ENCODE results near the gene JPT1.

Gene JPT1

DNA sequence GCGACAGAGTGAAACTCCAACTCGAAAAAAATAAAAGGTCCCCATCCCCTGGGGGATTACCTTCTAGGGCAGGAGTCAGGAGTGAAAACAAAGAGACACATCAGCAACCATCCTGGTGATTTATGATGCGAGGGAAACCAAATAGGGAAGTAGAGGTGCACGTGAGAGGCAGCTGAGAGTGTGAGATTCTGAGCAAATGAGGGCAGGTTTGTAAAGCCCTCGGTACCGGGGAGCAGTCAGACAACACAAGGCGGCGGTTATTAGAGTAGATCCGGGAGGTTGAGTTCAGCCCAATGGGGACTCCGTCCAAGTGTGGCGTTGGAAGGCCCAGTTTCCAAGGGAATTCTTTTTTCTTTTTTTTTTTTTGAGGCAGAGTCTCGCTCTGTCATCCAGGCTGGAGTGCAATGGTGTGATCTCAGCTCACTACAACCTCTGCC is 51.9 kb downstream of the JPT1 start:
- DNase-seq: no peak

DNA sequence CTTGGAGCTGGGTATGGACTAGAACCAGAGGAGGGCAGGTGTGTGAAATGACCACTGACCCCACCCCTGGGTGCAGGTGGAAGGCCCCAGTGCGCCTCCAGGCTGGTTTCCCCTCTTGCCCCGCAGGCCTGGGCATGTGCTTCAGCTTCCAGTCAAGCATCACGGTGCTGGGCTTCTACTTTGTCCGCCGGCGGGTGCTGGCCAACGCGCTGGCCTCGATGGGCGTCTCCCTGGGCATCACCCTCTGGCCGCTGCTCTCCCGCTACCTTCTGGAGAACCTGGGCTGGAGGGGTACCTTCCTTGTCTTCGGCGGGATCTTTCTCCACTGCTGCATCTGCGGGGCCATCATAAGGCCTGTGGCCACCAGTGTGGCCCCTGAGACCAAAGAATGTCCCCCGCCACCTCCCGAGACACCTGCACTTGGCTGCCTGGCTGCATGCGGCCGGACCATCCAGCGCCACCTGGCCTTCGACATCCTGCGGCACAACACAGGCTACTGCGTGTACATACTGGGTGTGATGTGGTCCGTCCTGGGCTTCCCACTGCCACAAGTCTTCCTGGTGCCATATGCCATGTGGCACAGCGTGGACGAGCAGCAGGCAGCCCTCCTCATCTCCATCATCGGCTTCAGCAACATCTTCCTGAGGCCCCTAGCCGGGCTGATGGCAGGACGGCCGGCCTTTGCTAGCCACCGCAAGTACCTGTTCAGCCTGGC is 54.3 kb downstream of the JPT1 start:
- no peak for DNase-seq

DNA sequence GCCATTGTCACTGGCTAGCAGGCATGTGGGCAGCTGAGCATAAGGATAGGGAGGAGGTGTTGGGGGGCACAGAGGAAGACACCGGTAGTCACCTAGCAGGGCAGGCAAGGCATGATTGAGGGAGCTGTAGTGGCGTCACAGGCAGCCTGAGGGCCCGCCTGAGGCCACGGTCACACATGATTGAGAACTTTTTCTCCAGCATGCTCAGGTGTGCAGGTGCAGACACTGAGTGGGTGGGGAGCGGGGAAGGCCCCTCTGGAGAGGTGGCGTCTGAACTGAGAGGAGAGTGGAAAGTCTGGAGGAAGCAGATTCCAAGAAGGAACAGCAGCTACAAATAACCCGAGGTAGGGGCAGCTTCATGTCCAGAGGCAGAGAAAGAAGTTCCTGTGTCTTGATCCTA is 55.5 kb downstream of the JPT1 start:
- no peak for DNase-seq

DNA sequence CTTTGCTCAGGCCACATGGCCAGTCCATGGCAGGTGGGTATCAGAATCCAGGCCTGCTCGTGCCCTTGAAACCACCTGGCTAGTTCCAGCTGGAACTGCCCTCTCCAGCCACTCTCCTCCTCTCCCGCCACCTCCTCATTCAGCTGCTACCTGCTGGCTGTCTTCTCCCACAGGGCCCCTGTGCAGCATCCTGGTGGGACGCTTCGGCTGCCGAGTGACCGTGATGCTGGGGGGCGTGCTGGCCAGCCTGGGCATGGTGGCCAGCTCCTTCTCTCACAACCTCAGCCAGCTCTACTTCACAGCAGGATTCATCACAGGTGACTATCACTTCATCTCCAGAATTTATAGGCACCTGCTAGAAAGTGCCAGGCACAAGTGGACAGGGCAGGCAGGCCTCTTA is 56.4 kb downstream of the JPT1 start:
- DNase-seq: no peak

DNA sequence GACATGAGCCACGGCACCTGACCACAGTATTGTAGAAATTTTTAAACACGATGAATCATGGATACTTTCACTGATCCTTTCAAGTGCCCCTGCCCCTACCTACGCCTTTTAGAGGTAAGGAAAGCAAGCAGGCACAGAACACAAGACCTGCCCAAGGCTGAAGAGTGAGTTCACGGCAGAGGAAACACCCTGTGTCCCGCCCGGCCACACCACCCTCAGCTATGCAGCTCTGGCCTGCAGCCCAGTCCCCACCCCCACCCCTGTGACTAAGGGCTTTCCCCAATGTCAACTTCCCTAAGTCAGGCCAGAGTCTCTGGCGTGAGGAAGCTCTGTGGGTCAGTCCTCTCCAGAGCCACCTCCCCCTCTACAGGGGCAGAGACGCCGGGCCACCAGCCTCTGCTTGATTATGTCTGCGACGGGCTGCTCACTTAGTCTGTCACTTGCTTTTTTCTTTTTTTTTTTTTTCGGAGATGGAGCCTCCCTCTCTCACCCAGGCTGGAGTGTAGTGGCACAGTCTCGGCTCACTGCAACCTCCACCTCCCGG is 58.2 kb downstream of the JPT1 start:
- DNase-seq: no peak

DNA sequence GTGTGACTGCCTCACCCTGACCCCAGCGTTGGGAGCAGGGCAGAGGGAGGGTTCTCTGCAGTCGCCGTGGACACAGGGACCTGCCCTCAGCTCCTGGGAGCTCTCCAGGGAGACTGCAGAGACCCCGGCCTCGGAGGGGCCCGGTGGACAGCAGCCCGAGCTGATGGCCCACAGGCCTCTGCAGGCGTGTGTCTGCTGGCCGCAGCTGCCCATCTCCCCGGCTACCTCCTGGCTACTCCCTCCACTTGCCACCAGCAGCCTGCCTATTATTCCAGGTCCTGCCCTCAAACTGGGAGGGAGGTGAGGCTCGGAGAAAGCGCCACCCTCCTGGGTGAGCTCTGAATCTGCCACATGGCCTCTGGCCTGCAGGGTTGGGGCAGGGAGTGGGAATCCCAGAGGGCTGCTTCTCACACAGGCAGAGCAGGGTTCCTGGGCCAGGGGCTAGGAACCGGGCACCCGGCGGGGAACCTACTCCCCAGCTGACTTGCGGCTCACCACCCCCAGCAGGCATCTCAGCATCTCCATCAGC is 59.4 kb downstream of the JPT1 start:
- DNase-seq: no peak

DNA sequence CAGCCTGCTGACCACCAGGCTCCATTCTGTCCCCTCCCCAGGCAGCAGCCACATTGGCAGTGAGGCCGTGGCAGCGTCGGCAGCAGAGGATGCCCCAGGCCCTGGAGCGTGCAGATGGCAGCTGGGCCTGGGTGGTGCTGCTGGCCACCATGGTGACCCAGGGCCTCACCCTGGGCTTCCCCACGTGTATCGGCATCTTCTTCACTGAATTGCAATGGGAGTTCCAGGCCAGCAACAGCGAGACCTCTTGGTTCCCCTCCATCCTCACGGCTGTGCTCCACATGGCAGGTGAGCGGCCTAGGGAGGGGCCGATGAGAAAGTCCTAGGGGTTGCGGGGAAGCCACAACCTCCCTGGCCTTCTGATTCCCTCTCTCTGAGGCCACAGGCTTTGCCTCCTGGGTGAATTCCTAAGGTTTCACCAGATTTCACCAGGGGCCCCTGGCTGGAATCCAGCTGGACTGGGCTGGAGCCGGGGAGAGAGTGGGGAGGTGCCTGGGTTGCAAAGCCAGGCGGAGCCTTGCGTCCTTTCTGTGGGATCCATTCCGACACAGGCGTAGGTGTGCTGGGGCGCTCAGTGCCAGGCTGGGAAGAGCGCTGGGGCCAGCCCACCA is 60.7 kb downstream of the JPT1 start:
- no peak for DNase-seq

DNA sequence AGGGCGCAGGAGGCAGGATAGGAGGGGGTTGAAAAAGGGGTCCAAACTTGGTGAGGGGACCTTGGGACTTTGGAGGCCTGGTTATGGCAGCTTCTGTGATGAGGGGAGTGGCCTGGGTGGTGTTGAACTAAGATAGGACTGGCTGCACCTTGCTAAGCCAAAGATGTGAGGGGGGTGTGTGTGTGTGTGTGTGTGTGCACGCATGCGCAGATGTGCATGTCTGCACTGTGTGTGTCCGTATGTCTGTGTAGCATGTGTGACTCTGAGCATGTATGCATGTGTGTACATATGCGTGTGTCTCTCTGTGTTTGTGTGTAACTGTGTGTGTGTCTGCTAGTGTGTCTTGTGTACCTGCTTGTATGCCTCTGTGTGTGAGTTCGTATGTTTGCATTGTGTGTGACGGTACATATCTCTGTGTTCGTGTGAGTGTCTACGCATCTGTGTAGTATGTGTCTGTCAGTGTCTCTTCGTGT is 62.4 kb downstream of the JPT1 start:
- DNase-seq: no peak

DNA sequence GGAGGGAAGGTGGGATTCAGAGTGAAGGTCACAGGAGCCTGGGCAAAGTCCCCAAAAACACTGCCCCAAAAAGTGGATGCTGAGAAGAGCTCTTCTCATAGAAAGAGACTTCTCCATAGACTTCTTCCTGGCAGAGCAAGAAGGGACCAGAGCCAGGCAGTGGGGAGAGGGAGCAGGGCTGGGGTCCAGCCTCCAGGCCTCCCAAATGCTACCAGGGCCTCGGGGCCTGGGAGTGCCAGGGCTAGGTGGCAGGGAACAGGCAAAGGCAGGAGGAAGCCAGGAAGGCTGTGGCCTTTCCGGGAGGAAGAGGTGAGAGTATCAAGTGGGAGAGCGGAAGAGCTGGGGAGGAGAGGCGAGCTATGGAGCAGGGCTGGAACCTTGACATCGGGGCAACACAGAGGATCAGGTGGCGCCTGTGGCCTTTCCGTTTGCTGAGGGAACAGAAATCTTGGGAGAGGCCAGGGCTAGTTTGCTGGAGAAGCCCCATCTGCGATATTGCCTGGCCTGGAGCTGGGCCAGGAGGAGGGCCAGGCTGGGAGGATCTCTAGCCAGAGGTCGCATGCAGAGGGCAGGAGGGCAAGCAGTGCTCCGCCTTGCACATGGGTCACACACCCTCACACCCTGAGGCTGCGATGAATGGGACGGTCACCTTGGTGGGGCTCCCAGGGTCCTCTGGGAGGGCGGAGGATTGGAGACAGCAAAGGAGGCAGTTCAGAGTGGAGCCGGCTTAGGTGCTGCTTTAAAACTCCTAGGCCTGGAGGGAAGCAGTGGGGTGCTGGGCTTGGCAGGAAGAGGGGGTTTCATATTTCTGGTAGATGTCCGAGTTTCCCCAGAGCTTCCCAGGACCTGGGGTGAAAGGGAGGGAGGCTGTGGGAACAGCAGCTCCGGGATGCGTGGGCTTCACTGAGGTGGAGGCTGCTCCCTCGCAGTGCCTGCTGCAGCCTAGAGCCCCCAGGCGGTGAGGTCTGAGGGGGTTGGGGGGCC is 63.1 kb downstream of the JPT1 start:
- DNase-seq: no peak

DNA sequence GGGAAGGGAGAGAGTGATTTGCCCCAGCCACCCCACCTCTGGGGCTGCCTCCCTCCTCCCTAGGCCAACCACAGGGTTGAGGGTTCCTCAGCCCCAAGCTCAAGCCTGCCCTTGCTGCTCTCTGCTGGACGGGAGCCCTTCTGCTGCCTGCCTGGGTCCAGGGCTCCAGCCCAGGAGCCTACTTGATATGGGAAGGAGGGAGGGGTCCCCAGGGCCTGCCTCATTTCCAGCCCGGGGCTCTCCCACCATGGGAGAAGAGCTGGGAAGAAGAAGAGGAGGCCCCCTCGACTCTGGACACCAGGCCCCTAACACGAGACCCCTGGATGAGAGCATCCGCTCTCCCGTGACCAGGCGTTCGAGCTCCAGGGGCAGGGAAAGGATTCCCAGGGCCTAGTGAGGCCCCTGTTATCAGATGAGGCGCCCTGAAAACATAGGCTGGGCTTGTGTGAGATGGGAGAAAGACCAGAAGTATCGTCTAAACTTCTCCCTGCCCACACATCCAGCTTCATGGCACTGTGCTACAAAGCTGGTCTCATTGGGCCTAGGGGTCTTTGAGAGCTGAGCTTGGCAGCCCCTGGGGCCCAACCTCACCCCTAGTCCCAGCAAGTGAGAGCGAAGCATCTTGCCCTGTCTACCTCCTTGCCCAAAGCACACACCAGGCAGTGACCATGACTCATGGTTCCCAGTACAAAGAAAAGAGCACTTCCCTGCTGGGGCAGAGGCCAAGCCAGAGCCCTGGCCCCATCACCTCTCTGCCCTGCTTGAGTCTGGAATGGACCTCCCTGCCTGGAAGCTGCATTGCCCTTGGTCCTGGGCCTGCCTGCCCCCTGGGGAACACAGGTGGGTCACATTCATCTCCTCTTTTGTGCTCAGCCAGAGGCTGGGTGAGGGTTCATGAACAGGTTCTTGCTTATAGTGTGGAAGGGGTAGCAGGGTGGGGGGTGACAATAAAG is 65.6 kb downstream of the JPT1 start:
- DNase-seq: no peak

DNA sequence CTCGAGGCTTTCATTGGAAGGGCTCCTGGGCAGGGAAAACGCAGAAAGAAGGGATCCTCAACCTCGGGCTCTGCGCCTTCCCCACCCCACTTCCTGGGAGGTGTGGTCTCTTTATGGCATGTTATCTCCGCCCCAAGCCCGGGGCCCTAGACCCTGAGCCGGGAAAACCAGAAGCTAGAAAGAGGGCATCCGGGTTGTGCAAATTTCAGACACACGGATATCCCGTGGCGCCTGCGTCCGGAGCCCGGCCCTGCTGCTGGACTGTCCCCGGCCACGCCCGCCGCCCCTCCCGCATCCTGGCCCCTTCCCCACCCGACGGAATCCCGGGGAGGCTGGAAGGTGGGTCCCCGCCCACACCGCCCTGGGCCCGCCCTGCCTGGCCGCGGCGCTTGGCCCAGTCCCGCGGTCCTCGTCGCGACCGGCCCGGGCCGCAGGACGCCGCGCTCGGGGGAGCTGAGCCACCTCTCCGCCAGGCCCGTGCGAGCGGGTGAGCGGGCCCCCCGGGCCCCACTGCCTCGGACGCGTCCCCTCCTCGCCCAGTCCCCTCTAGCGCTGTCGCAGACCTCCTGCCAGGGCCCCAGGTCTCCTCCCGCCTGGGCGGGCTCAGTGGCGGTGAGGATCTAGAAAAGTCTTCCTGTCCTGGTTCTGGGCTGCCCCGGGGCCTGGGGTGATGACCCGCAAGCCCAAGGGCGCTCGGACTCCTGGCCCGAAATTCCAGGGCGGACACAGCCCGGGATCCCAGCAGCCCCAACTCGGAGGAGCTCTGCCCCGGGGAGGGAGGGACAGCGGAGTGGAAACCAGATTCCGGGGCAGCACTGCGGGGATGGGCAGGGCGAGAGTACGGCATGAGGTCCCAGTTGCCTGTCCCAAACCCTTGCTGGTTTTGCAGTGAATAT is 66.5 kb downstream of the JPT1 start, which contains the start of gene SLC16A5:
SLC16A5 (plus strand) TSS at position 397 of the 896 bp plus-strand sequence. CDS start 5,683 bp downstream, outside the sequence.
- peak; percentile 79 for DNase-seq

DNA sequence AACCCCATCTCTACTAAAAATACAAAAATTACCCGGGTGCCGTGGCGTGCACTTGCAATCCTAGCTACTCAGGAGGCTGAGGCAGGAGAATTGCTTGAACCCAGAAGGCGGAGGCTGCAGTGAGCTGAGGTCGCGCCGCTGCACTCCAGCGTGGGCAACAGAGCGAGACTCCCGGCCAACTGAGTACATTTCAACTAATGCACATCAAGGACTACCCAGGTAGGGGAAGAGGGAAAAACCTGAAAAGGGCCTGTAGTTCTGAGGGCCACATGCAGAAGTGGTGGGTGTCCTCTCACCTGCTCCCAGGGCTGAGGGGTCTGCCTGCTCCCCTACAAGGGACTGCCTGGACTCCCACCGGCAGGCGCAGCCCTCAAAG is 67.1 kb downstream of the JPT1 start:
- no peak for DNase-seq

DNA sequence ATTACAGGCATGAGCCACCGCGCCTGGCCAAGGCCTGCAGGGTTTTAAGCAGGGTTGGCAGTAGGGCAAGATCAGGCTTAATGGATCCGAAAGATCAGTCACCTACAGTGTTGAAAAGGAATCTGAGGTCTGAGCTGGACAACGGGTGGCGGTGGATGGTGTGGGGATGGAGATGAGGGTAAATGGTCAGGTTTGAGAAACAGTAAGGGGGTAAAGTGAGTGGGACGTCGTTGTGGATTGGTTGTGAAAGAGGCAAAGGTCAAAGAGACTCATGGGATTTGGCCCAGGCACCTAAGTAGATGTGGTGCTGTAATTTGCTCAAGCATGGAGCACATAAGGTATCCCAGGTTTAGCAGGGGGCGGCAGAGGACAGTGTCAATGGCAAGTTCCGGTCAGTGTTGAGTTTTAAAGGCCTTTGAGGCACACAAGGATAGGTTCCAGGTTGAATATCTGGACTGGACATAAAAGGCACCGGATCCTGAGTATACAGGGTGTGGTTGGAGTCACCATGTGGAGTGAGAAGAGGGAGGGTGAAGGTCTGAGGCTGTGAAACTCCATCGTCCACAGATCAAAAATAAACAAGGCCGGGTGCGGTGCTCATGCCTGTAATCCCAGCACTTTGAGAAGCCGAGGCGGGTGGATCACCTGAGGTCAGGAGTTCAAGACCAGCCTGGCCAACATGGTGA is 67.7 kb downstream of the JPT1 start:
- DNase-seq: no peak

Data from activated effector memory CD4-positive, alpha-beta T cell treated with anti-CD3 and anti-CD28 coated beads, Interleukin-2, amount 50 U/mL, for 16 hours (primary cell).